H9 (cell line): ENCODE measurements around the gene SLC1A4. TPM values are rescaled to one million over a fixed set of nuclear protein-coding genes. Genes with fewer than 3 reads are reported as not detected.

Experiments
- DNase-seq: peaks from one replicate; pipeline ENCODE4 v3.0.0-alpha.2; 2017
- H2AFZ ChIP-seq: one replicate; pipeline ENCODE4 v1.6.1; 2013; ENCODE audit warnings: mild to moderate bottlenecking, low read length, control low read depth, moderate library complexity
- H2AK5ac ChIP-seq: 2 replicates; pipeline ENCODE4 v1.6.1; 2013; ENCODE audit warnings: low read length, control low read depth, mixed read lengths; ENCODE audit not compliant: insufficient read length
- H2BK120ac ChIP-seq: one replicate; pipeline ENCODE4 v1.6.1; 2013; ENCODE audit warnings: low read depth, mild to moderate bottlenecking, low read length, control low read depth, inconsistent platforms; ENCODE audit not compliant: poor library complexity, severe bottlenecking
- H2BK12ac ChIP-seq: 2 replicates; pipeline ENCODE4 v1.6.1; 2013; ENCODE audit warnings: low read length, control low read depth, mixed read lengths, low read depth; ENCODE audit not compliant: insufficient read length
- H2BK15ac ChIP-seq: 2 replicates; pipeline ENCODE4 v1.6.1; 2013; ENCODE audit warnings: low read depth, low read length, control low read depth
- H2BK20ac ChIP-seq: one replicate; pipeline ENCODE4 v1.6.1; 2013; ENCODE audit warnings: low read depth, mild to moderate bottlenecking, low read length, control low read depth, inconsistent platforms; ENCODE audit not compliant: poor library complexity, severe bottlenecking
- H2BK5ac ChIP-seq: 2 replicates; pipeline ENCODE4 v1.6.1; 2013; ENCODE audit warnings: low read length, control low read depth, mixed read lengths; ENCODE audit not compliant: insufficient read length
- H3K14ac ChIP-seq: 2 replicates; pipeline ENCODE4 v1.6.1; 2013; ENCODE audit warnings: low read length, control low read depth; ENCODE audit not compliant: insufficient read depth
- H3K18ac ChIP-seq: 2 replicates; pipeline ENCODE4 v1.6.1; 2013; ENCODE audit warnings: low read depth, mild to moderate bottlenecking, mixed read lengths, low read length, control low read depth; ENCODE audit not compliant: insufficient read length
- H3K23ac ChIP-seq: 2 replicates; pipeline ENCODE4 v1.6.1; 2013; ENCODE audit warnings: low read length, control low read depth, mixed read lengths, low read depth; ENCODE audit not compliant: insufficient read length
- H3K23me2 ChIP-seq: 2 replicates; pipeline ENCODE4 v1.6.1; 2013; ENCODE audit warnings: low read depth, mild to moderate bottlenecking, mixed read lengths, low read length, control low read depth; ENCODE audit not compliant: insufficient read length, poor library complexity, severe bottlenecking
- H3K27ac ChIP-seq: 2 replicates; pipeline ENCODE4 v1.5.1; 2013; ENCODE audit warnings: low read length, control low read depth, mixed read lengths, low read depth; ENCODE audit not compliant: insufficient read length
- H3K27me3 ChIP-seq: 2 replicates; pipeline ENCODE4 v1.6.1; 2013; ENCODE audit warnings: low read length, control low read depth, inconsistent platforms; ENCODE audit not compliant: insufficient read depth
- H3K4ac ChIP-seq: 2 replicates; pipeline ENCODE4 v1.6.1; 2013; ENCODE audit warnings: low read depth, mild to moderate bottlenecking, control low read depth, inconsistent platforms, low read length, moderate library complexity
- H3K4me1 ChIP-seq: 2 replicates; pipeline ENCODE4 v1.6.1; 2013; ENCODE audit warnings: low read length, control low read depth, inconsistent platforms; ENCODE audit not compliant: insufficient read depth
- H3K4me2 ChIP-seq: 2 replicates; pipeline ENCODE4 v1.6.1; 2013; ENCODE audit warnings: low read length, control low read depth, mixed read lengths; ENCODE audit not compliant: insufficient read length, insufficient read depth
- H3K56ac ChIP-seq: 2 replicates; pipeline ENCODE4 v1.6.1; 2013; ENCODE audit warnings: low read depth, mild to moderate bottlenecking, mixed read lengths, low read length, control low read depth; ENCODE audit not compliant: insufficient read length
- H3K79me1 ChIP-seq: 2 replicates; pipeline ENCODE4 v1.6.1; 2013; ENCODE audit warnings: low read depth, mild to moderate bottlenecking, moderate library complexity, low read length, control low read depth, inconsistent platforms; ENCODE audit not compliant: insufficient read depth, poor library complexity, severe bottlenecking
- H3K79me2 ChIP-seq: 2 replicates; pipeline ENCODE4 v1.6.1; 2013; ENCODE audit warnings: low read length, control low read depth, inconsistent platforms; ENCODE audit not compliant: insufficient read depth
- H3K9ac ChIP-seq: 2 replicates; pipeline ENCODE4 v1.6.1; 2013; ENCODE audit warnings: low read length, control low read depth, mixed read lengths; ENCODE audit not compliant: insufficient read length; ENCODE audit errors: extremely low read depth
- H3K9me3 ChIP-seq: one replicate; pipeline ENCODE4 v1.6.1; 2013; ENCODE audit warnings: low read depth, low read length, inconsistent platforms; ENCODE audit not compliant: control insufficient read depth
- H3T11ph ChIP-seq: one replicate; pipeline ENCODE4 v1.6.1; 2013; ENCODE audit warnings: mild to moderate bottlenecking, low read length, control low read depth, inconsistent platforms
- H4K20me1 ChIP-seq: one replicate; pipeline ENCODE4 v1.6.1; 2013; ENCODE audit not compliant: control insufficient read depth, insufficient read length, insufficient read depth
- H4K5ac ChIP-seq: 2 replicates; pipeline ENCODE4 v1.6.1; 2013; ENCODE audit warnings: low read depth, mild to moderate bottlenecking, mixed read lengths, low read length, control low read depth; ENCODE audit not compliant: insufficient read length
- H4K8ac ChIP-seq: replicated peaks from 2 replicates; pipeline ENCODE4 v1.6.1; 2013; ENCODE audit warnings: low read length, control low read depth, mixed read lengths, low read depth; ENCODE audit not compliant: insufficient read length
- H4K91ac ChIP-seq: 2 replicates; pipeline ENCODE4 v1.6.1; 2013; ENCODE audit warnings: low read depth, mild to moderate bottlenecking, moderate library complexity, mixed read lengths, low read length, control low read depth; ENCODE audit not compliant: insufficient read length
- H3K27ac Mint-ChIP-seq, 3 experiments: 2 replicates in 2 of 3; 3 replicates in 1 of 3; pipeline ENCODE4 v1.8.0; 2020 to 2021; ENCODE audit warnings: mixed read lengths in 3 of 3, mild to moderate bottlenecking in 1 of 3, moderate library complexity in 1 of 3
- H3K27me3 Mint-ChIP-seq: 2 replicates; pipeline ENCODE4 v1.8.0; 2021; ENCODE audit warnings: low read depth, mild to moderate bottlenecking, moderate library complexity, mixed read lengths
- H3K36me3 Mint-ChIP-seq, 3 experiments: 2 replicates in 2 of 3; 3 replicates in 1 of 3; pipeline ENCODE4 v1.8.0; 2020 to 2021; ENCODE audit warnings: low read depth in 3 of 3, mixed read lengths in 3 of 3; ENCODE audit not compliant: insufficient read depth in 1 of 3
- H3K4me1 Mint-ChIP-seq, 2 experiments: 2 replicates each; pipeline ENCODE4 v1.8.0; 2020; ENCODE audit warnings: mixed read lengths in 2 of 2
- H3K4me3 Mint-ChIP-seq, 2 experiments: 2 replicates in 1 of 2; 3 replicates in 1 of 2; pipeline ENCODE4 v1.8.0; 2020 to 2021; ENCODE audit warnings: mild to moderate bottlenecking in 2 of 2, mixed read lengths in 2 of 2, moderate library complexity in 1 of 2
- H3K9me3 Mint-ChIP-seq, 2 experiments: 2 replicates in 1 of 2; 3 replicates in 1 of 2; pipeline ENCODE4 v1.8.0; 2020; ENCODE audit warnings: mild to moderate bottlenecking in 2 of 2, mixed read lengths in 2 of 2, moderate library complexity in 1 of 2
- WGBS: extraction: QIAGEN DNeasy Blood & Tissue Kit; methylation state at CpG from one replicate; pipeline ENCODE4 v1.1.7; 2013; ENCODE audit warnings: missing lambda C conversion rate, low lambda C conversion rate, mixed read lengths; ENCODE audit not compliant: insufficient read length; ENCODE audit errors: extremely low coverage; 5-methylcytosine and 5-hydroxymethylcytosine counted together
- total RNA-seq: library from RNA; stranded (reverse); gene quantifications from 2 replicates; pipeline ENCODE4 v1.2.1, GENCODE V29; 2021
- TF ChIP-seq, protein P1 (sequence below): fragments of 200-600 bp; sonication (generic); conservative IDR thresholded peaks from 3 replicates; pipeline ENCODE4 v1.8.0; 2021; ENCODE audit warnings: antibody characterized with exemption, mild to moderate bottlenecking

The SLC1A4 gene
- total RNA-seq, 1 experiment from 2014 or later = 1.9 TPM

DNA sequence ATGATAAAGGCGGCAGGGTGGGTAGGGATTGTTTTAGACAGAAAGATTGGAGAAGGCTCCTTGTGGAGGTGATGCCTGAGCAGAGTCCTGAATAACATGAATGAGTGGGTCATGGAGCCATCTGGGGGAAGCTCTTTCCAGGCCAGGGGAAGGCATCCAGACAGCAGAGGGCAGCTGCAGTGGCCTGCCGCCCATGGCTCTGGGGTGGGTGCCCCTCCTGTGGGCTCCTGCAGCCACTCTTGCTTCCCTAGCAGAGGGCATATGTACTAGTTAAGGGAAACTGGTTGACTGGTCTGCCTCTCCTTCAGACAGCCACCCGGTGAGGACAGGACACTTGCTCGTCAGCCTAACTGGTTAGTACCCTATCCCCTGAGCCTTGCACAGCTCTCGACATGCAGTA lies 46.5 kb upstream of the SLC1A4 start:
- Histone ChIP-seq H3K9ac (no peak overlapping the region), H2BK5ac (no peak overlapping the region), H4K5ac (no peak overlapping the region), H3K27me3 (no peaks in the 10 kb centered on the region), H4K91ac (no peak overlapping the region), H2BK120ac (no peak overlapping the region), H2AK5ac (no peak overlapping the region), H4K8ac (no peak overlapping the region), H3K56ac (no peak overlapping the region), H3K4me1 (no peaks in the 10 kb centered on the region), H3K27ac (no peak overlapping the region), H3T11ph (no peak overlapping the region), H2BK20ac (no peak overlapping the region), H3K14ac (no peak overlapping the region), H3K23ac (no peak overlapping the region), H3K4ac (no peak overlapping the region), H3K4me2 (no peak overlapping the region), H3K18ac (no peak overlapping the region), H2BK15ac (no peak overlapping the region), H2AFZ (no peak overlapping the region), H2BK12ac (no peak overlapping the region), H3K79me2 (no peaks in the 10 kb centered on the region), H3K9me3 (no peaks in the 10 kb centered on the region), H3K23me2 (no peaks in the 10 kb centered on the region), H4K20me1 (no peaks in the 10 kb centered on the region), H3K79me1 (no peaks in the 10 kb centered on the region)
- TF ChIP-seq, protein P1, sequence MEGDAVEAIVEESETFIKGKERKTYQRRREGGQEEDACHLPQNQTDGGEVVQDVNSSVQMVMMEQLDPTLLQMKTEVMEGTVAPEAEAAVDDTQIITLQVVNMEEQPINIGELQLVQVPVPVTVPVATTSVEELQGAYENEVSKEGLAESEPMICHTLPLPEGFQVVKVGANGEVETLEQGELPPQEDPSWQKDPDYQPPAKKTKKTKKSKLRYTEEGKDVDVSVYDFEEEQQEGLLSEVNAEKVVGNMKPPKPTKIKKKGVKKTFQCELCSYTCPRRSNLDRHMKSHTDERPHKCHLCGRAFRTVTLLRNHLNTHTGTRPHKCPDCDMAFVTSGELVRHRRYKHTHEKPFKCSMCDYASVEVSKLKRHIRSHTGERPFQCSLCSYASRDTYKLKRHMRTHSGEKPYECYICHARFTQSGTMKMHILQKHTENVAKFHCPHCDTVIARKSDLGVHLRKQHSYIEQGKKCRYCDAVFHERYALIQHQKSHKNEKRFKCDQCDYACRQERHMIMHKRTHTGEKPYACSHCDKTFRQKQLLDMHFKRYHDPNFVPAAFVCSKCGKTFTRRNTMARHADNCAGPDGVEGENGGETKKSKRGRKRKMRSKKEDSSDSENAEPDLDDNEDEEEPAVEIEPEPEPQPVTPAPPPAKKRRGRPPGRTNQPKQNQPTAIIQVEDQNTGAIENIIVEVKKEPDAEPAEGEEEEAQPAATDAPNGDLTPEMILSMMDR = no peak
- peaks cover 17% of the 10 kb centered on the region in 2 experiments for H3K4me1 Mint-ChIP-seq
- no peaks in the 10 kb centered on the region for H3K9me3 Mint-ChIP-seq
- no peaks in the 10 kb centered on the region for H3K36me3 Mint-ChIP-seq
- no peak overlapping the region for H3K27ac Mint-ChIP-seq
- no CpG with 5 or more reads among the region's 5 CpGs for WGBS
- no peak overlapping the region for H3K4me3 Mint-ChIP-seq
- no peak for DNase-seq
- H3K27me3 Mint-ChIP-seq = no peaks in the 10 kb centered on the region; the same call in none of the 2 replicates
